Muscle of back (tissue), 11 donors: ENCODE measurements around the gene NRXN2. TPM values are rescaled to one million over a fixed set of nuclear protein-coding genes. Genes with fewer than 3 reads are reported as not detected.
"Not testable (repeated sequence)": the region's sequence is repeated elsewhere in the genome, so short reads cannot be mapped to it uniquely, and the experiment has no call there.

Experiments used
- DNase-seq, 3 donors: peaks; one replicate each; pipeline versions ENCODE4 v3.0.0 to v3.0.0-alpha.2; 2013
- polyA plus RNA-seq, 10 donors: library from polyadenylated mRNA; unstranded; fragments of 120-200 nt; gene quantifications; one replicate each; pipeline ENCODE4 v1.2.1, GENCODE V29; 2013; ENCODE audit not compliant: insufficient read length in 10 of 10

The NRXN2 gene
- polyA plus RNA-seq, 10 donors = 16.4 to 36.8 (median 26.1) TPM

DNA sequence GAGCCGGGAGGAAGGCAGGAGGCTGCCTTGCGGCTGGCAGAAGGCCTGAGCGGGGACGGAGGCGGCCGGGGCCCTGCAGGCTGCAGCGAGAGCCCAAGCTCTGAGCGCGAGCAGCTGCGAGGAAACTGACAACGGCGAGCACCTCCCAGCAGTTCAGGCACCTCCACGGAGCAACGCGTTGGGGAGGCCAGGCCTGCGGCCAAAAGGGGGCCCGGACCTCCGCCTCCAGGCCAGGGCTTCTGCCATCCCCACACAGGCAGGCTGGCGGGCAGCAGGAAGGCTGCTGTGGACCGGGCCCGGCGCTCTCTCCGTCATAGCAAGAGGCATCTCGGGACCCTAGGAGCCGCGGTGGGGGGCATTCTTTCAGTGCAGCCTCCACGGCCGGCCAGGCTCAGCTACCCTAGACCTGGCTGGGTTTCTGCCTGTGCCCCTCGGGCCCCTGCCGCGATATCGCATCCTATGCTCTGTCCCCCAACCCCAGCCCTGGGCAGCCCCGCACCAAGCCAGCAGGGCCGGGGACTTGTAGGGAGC, 154.9 kb downstream of the NRXN2 start:
- DNase-seq = peak in 1 of 3 donors; percentile 43

DNA sequence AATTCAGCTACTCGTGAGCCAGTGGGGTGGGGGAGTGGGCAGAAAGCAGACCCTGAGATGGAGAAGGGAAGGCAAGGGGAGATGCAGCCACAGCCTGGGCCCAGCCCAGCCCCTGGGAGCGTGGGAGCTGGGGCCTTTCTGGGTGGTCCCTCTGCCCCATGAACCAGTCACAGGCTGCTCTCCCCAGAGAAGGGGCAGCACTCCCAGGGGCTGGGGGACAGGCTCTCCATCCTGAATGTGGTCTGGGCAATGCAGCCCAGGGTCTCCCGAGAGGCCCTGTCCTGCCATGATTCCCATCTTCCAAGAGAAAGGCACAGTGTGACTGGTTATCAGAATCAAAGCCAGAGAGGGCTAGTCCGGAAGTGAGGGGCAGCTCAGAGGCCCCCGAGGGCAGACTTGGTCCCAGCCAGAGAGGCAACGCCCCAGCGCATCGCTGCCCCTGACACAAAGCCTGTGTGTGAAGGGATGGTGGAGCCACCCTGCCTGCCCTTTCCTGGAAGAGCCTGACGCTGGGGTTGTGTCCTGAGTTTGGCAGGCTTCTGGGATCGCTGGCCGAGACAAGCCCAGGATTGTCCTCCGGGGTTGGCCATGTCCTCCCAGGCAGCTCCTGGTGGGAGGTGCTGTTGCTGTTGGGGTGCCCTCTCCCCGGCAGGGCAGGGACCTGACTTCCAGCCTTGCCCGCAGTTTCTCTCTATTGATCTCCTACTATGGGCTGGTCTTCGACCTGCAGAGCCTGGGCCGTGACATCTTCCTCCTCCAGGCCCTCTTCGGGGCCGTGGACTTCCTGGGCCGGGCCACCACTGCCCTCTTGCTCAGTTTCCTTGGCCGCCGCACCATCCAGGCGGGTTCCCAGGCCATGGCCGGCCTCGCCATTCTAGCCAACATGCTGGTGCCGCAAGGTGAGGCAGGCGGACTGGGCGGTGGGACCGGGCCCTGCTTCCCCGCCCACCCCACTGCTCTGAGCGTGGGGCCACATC, 155.8 kb downstream of the NRXN2 start:
- DNase-seq = peak in 1 of 3 donors; percentile 18

DNA sequence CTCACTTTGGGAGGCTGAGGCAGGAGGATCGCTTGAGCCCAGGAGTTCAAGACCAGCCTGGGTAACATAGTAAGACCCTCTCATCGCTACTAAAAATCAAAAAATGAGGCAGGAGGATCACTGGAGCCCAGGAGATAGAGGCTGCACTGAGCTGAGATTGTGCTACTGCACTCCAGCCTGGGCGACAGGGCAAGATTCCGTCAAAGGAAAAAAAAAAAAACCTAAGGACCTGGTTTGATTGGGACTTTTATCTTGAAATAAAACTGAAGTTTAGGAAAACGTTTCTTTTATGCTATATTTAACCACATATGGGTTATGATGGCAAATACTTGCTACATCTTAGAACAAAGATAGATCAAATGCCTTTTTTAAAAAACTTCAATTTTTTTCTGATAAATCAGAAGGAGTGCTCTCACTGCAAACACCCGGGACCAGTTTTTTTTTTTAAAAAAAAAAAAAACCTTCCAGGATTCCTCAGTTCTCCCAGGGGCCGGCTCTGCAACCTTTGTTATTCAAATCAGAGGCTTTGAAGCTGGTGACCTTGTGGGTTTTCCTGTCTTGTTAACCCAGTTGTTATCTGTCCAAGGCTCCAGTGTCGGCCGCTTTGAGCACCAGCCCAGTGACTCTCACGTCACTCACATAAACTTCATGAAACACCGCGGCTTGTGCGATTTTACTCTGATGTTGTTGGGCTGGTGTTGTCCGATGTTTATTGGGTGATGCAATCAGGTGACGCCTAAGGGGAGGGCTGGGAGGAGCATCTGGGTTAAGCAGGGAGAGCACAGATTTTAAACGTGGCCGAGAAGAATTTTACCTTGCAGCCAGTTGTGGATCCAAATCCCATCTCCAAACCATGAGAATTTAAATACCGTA, 156.7 kb downstream of the NRXN2 start:
- DNase-seq = peak; percentile 70 to 88 (median 71)

DNA sequence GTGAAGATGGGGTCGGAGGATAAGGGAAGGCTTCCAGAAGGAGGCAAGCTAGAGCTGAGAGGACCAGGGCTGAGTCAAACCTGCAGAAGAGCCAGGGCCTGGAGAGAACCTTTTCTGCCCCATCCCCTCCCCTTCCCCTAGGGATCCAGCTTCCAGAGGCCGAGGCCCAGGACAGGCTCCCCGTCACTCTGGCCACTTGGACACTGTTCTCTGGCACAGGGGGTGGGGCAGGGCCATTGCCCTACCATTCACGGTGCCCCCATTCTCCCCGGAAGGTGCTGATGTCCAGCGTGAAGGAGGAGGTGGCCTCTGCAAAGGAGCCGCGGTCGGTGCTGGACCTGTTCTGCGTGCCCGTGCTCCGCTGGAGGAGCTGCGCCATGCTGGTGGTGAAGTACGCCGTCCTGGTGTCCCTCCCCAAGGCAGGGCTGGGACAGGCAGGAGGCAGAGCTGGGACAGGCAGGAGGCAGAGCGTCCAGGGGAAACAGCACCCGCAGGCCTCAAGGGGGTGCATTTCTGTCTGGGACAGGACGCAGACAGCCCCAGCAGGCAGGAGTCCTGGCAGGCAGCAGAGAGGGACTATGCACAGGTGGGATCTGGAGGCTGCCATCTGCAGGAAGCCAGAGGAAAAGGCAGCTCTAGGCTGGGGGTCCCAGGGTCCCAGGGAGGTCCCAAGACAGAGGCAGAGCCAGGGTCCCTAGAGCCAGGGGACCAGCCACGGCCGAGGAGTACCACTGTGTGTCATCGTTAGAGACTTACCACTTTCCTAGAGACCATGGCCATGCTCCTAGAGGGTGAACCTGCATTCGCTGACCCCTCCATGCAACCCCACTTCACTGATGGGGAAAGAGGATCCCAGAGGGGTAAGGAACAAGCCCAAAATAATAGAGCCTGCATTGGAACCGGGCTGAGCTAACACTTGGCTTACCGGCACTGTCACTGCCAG, 157.8 kb downstream of the NRXN2 start:
- no peak for DNase-seq

DNA sequence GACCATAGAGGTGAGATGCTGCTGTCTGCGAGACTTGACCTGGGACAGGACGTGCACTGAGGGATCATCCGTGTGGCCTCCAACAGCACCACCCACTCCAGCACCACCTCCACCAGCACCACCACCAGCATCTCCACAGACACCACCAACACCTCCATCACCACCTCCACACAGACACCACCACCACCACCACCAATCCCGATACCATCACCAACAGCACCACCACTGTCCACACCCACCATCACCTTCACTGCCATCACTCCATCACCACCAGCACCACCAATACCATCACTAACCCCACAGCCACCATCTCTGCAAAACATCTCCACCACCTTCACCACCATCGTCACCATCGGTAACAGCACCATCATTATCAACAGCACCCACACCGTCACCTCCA, 158.6 kb downstream of the NRXN2 start:
- DNase-seq = no peak

DNA sequence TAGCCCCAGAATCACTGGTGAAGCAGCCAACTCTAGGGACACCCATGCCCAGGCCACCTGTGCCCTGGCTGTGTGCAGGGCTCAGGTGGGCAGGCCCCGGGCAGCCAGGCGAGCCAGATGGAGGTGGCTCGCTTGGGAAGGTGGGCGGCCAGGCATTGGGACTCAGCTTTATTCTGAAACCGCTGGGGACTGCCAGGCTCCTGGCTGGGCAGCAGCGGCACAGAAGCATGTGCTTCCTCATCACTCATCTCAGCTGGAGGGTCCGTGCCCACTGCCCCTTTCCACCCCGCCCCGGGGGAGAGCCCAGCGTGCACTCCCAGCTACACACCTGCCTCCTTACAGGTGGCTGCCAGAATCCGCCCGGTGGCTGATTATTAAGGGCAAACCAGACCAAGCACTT, 159.0 kb downstream of the NRXN2 start:
- no peak for DNase-seq

DNA sequence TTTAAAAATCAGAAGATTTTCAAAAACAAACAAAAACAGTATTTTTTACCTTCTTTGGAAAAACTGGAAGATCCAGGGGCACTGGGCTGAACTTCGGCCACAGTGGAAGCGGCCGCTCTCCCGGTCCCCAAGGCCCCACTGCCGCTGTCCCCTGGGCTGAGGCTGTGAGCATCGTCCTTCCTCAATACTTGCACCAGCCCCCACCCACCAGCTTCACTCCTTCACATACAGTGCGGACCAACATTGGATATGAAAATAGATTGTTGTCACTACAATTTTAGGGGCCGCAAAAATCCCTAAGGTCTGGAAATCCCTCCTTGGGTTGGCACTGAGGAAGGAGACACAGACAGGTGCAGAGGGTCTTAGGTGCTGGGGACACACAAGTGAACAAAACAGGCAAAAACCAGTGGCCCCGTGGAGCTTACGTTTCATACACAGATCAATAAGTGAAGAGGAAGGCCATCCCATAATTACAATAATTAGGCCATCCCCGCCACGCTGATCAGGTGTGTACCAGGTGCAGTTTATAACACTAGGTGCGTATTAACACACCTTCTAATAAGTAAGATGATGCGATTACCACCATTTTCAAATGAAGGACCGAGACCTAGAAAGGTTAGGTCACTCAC, 160.2 kb downstream of the NRXN2 start:
- no peak for DNase-seq

DNA sequence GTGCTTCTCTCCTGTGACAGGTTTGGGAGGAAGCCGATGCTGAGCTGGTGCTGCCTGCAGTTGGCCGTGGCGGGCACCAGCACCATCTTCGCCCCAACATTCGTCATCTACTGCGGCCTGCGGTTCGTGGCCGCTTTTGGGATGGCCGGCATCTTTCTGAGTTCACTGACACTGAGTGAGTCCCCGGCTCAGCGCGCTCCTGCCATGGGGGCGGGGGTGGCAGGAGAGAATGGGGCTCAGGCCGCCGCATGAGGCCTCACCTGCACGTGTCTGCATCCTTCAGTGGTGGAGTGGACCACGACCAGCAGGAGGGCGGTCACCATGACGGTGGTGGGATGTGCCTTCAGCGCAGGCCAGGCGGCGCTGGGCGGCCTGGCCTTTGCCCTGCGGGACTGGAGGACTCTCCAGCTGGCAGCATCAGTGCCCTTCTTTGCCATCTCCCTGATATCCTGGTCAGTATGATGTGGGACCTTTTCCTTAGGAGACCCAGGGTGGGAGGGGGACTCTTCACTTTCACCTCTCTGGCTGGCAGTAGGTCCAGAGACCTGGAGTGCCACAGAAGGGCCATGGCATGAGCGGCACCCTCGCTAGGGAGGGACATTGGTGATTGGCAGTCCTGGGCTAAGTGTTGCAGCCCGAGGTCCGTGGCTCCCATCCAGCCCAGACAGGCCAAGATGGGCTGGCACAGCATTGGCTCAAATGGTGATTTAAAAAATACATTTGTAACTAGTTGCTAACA, 160.8 kb downstream of the NRXN2 start:
- no peak for DNase-seq

DNA sequence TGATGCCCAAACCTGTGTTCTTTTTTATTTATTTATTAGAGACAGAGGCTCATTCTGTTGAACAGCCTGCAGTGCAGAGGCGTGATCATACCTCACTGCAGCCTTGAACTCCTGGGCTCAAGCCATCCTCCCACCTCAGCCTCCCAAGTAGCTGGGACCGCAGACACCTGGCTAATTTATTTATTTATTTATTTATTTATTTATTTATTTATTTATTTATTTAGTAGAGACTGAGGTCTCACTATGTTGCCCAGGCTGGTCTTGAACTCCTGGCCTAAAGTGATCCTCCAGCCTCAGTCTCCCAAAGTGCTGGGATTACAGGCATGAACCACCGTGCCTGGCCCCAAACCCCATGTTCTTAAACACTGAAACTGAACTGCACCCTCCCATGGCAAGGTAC, 161.6 kb downstream of the NRXN2 start:
- DNase-seq = not testable (repeated sequence)

DNA sequence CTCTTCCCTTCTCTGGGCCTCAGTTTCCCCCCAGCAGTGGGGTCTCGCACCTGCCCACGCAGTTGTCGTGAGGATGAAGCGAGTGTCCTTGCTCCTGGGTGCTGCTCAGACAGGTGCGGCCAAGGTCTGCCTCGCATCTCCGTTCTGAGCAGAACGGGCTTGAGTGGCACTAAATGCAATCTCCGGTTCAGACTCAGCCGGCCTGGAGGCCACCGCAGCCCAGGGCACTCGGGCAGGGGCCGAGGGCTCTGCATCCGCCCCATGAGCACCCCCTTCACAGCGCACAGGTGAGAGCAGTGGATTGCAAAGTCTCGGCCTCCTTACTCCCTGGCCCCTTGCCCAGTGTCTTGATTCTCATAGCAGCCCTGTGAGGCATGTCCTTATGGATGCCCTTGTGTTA, 162.1 kb downstream of the NRXN2 start:
- no peak for DNase-seq

DNA sequence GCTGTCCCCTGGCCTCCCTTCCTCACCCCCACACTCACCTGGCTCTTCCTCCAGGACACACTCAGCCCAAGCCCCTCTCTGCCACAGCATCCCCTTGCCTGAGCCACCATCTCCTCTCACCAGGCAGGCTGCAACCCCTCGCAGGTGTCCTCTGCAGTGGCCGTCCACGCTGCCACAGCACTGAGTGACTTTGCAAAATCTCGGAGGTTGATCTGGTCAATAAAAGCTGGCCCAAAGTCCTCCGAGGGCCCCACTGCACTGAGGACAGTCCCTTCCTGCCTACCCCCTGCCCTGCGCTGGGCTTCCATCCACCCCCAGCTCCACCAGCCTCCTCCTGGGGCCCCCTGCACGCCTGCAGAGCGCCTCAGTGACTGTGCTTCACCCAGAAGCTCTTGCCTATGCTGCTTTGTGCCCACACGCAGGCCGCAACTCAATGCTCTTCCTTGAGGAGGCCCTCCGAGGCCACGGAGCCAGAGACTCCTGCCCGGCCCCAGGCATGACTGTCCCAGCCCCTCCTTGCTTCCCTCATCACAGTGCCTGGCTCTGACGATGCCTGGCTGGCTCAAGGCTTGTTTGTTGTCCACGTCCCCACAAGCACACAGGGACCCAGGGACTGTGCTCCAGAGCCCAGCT, 162.7 kb downstream of the NRXN2 start:
- no peak for DNase-seq

DNA sequence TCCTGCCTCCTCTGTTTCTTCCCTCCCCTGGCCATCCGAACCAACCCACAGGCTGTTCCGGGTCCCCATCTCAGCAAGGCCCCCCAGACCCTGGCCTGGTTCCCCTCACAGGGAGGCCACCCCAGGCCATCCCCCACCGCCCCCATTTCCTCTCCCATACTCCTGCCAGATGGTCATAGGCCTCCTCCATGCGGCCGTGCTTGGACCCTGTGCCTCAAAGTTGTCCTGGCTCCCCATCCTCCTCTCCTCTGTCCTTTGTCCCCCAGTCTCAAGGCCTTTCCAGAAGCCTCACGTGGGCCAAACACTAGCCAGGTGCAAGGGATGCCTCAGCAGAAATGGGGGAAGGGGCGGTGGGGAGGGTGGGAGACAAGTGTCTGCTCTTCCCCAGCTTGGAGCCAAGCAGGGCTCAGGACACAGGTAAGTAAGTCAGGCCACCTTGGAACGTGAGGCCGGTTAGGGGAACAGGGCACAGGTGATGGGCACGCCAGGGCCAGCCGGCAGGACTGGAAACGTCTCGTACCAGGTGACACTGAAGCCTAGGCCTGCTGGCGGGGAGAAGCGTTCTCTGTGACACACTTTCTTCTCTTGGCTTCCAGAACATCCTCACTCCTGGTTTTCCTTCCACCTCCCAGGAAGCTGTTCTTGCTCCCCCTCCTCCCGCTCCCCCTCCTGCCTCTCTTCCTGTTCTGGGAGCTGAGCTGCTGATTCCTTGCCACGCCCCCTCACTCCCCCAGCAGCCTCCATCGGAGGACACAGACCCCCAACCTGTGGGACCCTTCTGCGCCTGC, 163.5 kb downstream of the NRXN2 start:
- peak in 1 of 3 donors; percentile 51 for DNase-seq

DNA sequence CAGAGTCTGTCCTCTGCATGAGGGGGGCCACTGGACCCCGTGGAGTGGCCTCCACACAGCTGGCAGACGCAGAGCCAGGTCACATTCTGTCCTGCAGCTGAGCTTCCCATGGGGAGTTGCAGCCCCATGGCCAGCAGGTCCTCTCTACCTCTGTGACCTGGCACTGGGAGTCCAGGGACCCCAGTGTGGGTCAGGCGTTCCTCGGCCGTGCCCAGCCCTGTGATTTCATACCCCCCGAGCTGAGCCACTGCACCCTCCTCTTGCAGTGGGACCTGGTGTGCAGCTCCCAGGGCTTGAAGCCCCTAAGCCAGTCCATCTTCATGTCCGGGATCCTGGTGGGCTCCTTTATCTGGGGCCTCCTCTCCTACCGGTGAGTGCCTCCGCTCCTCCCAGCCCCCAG, 164.1 kb downstream of the NRXN2 start:
- DNase-seq = no peak

DNA sequence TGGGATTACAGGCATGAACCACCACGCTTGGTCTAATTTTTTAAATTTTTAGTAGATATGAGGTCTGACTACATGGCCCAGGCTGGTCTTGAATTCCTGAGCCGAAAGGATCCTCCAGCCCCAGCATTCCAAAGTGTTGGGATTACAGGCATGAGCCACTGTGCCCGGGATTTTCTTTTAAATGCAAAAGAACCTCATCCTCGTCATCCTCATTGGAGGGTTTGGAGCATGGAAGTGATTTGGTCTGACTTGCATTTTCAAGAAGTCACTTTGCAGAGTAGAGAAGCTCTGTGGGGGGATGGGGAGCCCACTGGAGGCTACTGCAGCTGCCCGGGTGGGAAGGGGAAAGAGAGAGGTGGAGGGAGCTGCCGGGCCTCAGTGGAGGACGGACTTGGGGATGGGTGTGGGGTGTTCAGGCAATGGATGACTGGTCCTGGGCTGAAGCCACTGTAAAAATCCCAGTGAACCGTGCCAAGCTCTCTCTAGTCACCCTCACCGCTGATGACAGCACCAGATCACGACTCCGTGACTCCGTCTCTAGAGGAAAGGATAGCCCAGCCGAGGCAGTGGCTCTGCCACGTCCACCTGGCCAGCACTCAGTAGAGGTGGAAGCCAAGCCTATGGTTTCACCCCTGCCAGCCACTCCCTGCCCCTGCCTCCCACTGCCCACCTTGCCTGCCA, 164.8 kb downstream of the NRXN2 start:
- no peak for DNase-seq

DNA sequence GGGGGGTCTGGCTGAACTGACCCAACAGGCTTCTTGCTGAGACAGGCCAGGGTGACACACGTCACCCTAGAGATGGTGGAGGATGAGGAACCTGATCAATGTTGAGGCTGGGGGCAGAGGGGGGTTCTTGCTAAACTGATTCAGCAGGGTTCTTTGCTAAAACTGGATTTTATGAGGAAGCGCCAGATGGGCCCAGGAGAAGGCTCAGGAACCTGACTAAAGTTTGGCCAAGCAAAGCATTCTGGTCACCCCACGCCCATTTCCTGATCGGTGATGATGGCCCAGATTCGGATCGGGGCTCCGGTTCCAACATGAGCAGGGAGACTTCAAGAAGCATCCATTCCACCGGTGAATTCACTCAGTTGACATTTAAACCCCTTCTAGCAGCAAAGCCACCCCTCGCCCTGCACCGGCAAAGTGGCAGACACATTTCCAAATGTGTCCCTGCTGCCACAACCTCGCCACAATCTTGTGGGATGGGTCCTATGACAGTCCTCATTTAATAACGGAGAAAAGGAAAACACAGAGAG, 166.2 kb downstream of the NRXN2 start:
- DNase-seq = no peak
